Measurements from ENCODE around the gene TRRAP. TPM values are rescaled to one million over a fixed set of nuclear protein-coding genes. Genes with fewer than 3 reads are reported as not detected.

The TRRAP gene
- polyA plus RNA-seq, 2 of the 4 experiments (the other 2 are of a cell fraction) = 12.2 to 22.1 TPM

DNA sequence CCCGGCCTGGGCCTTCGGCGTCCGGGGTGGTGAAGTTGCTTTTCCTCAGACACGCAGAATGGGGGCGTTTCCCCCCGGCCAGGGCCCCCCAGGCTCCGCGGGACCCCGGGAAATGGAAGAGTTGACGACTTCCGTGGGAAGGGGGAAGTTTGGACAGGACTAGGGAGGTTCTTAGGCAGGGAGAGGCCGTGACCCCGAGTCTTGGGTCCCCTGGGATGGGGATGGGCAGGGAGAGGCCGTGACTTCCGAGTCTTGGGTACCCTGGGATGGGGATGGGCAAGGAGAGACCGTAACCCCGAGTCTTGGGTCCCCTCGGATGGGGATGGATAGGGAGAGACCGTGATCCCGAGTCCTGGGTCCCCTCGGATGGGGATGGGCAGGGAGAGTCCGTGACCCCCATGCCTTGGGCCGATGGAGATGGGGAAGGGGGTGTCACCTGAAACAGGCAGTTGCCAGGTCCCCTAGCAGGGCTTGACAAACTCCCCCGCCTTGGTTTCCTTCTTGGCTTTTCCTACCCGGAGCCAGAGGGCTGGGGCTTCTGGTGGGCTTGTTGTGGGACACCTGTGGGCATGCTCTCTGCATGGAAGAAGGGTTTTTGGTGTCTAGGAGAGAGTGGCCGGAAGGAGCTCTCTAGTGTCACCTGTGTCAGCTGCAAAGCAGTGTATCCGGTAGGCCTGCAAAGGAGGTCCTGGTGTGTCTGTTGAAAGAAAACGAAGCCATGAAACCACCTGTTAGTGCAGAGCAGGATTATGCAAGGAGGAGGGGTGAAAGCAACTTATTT, 1.1 kb downstream of the TRRAP start:
- Histone ChIP-seq H3K4me1 (peaks cover 9% of the 10 kb centered on the region; the same call in 2 of the 3 replicates), H3K9me3 (no peaks in the 10 kb centered on the region), H3K4me3 (peak overlapping the region; percentile 82), H3K4me2 (peak overlapping the region; percentile 95), H3K27ac (peak overlapping the region; percentile 91 to 100)
- DNase-seq (ENCODE audit: low read depth in 1 of 2, low spot score in 1 of 2) (peak; percentile 36 to 51), FAIRE-seq (no peak), ATAC-seq (peak; percentile 71)
- 2% methylated on average over 22 of the region's 29 CpGs for WGBS (ENCODE audit: missing lambda C conversion rate)
- POLR2A ChIA-PET = interaction anchor here (0.7 to 1.3 kb wide), 3 partner anchors 11 to 431 kb away, joined by 3 to 8 read pairs (median 6); no protein-coding TSS in a partner anchor
- TF ChIP-seq HOXB5 (CRISPR knock-in tag; IDR thresholded peaks at IDR 0.05) = no peak
- TF ChIP-seq, protein P1, sequence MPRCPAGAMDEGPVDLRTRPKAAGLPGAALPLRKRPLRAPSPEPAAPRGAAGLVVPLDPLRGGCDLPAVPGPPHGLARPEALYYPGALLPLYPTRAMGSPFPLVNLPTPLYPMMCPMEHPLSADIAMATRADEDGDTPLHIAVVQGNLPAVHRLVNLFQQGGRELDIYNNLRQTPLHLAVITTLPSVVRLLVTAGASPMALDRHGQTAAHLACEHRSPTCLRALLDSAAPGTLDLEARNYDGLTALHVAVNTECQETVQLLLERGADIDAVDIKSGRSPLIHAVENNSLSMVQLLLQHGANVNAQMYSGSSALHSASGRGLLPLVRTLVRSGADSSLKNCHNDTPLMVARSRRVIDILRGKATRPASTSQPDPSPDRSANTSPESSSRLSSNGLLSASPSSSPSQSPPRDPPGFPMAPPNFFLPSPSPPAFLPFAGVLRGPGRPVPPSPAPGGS (IDR thresholded peaks at IDR 0.05) = no peak
- no peak for TF ChIP-seq TFCP2L1 (CRISPR knock-in tag; IDR thresholded peaks at IDR 0.05)
- TF ChIP-seq, protein P2, sequence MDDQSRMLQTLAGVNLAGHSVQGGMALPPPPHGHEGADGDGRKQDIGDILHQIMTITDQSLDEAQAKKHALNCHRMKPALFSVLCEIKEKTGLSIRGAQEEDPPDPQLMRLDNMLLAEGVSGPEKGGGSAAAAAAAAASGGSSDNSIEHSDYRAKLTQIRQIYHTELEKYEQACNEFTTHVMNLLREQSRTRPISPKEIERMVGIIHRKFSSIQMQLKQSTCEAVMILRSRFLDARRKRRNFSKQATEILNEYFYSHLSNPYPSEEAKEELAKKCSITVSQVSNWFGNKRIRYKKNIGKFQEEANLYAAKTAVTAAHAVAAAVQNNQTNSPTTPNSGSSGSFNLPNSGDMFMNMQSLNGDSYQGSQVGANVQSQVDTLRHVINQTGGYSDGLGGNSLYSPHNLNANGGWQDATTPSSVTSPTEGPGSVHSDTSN (IDR thresholded peaks at IDR 0.05) = no peak
- TF ChIP-seq BHLHE40 (IDR thresholded peaks at IDR 0.05; ENCODE audit: low read depth, low read length) = no peak
- no peak for TF ChIP-seq MYC (IDR thresholded peaks at IDR 0.05; ENCODE audit: borderline replicate concordance, low read length)
- CTCF ChIA-PET = interaction anchor here (0.7 to 2.5 kb wide), 15 partner anchors 8 to 458 kb away, joined by 3 to 25 read pairs (median 4); partner anchors contain the start of gene TMEM130

DNA sequence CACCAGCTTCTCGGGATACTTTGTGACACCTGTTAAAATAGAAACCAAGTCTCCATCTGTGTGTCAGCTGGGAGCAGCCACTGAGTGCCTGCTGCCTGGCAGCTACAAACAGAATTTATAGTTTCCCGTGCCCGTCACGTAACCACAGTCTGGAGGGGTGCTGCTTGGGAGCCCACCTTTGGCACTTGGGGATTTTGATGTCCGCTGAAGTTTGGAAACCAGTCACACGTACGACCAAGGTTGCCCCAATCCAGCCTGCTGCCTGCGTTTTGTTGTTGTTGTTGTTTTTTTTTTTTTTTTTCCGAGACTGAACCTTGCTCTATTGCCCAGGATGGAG, 1.6 kb downstream of the TRRAP start:
- FAIRE-seq = no peak
- Histone ChIP-seq H3K4me1 (peaks cover 9% of the 10 kb centered on the region; the same call in 2 of the 3 replicates), H3K4me3 (peak overlapping the region; percentile 82), H3K27ac (peak overlapping the region in 1 of 2 experiments; percentile 100; a peak in 1 of 6 replicates), H3K4me2 (peak overlapping the region; percentile 95), H3K9me3 (no peaks in the 10 kb centered on the region)
- POLR2A ChIA-PET = interaction anchor here (0.7 kb wide), 1 partner anchor 11 kb away, joined by 8 read pairs; no protein-coding TSS in a partner anchor
- 75% methylated on average over 9 of the region's 9 CpGs for WGBS (ENCODE audit: missing lambda C conversion rate)
- ATAC-seq = no peak
- TF ChIP-seq RAD21 (conservative IDR thresholded peaks at IDR 0.05 in 1 of 2, IDR thresholded peaks at IDR 0.05 in 1 of 2) (no peak), MYC (IDR thresholded peaks at IDR 0.05; ENCODE audit: borderline replicate concordance, low read length) (no peak), RNF2 (IDR thresholded peaks at IDR 0.05; ENCODE audit: borderline replicate concordance, low read depth) (no peak)
- TF ChIP-seq, protein P3, sequence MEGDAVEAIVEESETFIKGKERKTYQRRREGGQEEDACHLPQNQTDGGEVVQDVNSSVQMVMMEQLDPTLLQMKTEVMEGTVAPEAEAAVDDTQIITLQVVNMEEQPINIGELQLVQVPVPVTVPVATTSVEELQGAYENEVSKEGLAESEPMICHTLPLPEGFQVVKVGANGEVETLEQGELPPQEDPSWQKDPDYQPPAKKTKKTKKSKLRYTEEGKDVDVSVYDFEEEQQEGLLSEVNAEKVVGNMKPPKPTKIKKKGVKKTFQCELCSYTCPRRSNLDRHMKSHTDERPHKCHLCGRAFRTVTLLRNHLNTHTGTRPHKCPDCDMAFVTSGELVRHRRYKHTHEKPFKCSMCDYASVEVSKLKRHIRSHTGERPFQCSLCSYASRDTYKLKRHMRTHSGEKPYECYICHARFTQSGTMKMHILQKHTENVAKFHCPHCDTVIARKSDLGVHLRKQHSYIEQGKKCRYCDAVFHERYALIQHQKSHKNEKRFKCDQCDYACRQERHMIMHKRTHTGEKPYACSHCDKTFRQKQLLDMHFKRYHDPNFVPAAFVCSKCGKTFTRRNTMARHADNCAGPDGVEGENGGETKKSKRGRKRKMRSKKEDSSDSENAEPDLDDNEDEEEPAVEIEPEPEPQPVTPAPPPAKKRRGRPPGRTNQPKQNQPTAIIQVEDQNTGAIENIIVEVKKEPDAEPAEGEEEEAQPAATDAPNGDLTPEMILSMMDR (IDR thresholded peaks at IDR 0.05) = no peak
- CTCF ChIA-PET = interaction anchor here (0.7 to 2.5 kb wide), 7 partner anchors 9 to 40 kb away, joined by 3 to 25 read pairs (median 4); partner anchors contain the start of gene TMEM130
- DNase-seq (ENCODE audit: low read depth in 1 of 2, low spot score in 1 of 2) = no peak

DNA sequence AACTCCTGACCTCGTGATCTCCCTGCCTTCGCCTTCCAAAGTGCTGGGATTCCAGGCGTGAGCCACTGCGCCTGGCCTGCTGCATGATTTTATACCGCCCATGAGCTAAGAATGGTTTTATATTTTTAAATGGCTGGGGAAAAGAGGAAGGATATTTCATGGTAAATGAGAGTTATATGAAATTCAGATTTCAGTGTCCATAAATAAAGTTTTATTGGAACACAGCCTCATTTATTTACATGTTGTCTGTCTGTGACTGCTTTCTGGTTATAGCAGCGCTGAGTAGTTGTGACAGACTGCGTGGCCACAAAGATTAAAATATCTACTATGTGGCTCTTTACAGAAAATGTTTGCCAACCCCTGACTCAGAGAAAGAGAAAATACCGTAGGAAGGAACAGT, 2.2 kb downstream of the TRRAP start:
- peaks cover 9% of the 10 kb centered on the region; the same call in 2 of the 3 replicates for H3K4me1 ChIP-seq
- H3K9me3 ChIP-seq = no peaks in the 10 kb centered on the region
- ChIA-PET POLR2A (no interaction called here), CTCF (interaction anchor here (2.3 kb wide), 1 partner anchor 11 kb away, joined by 25 read pairs; no protein-coding TSS in a partner anchor)
- H3K27ac ChIP-seq = no peak overlapping the region
- DNase-seq (ENCODE audit: low read depth in 1 of 2, low spot score in 1 of 2) (no peak), FAIRE-seq (no peak), ATAC-seq (no peak)
- WGBS (ENCODE audit: missing lambda C conversion rate) = 94% methylated on average over 8 of the region's 8 CpGs
- H3K4me2 ChIP-seq = peak overlapping the region; percentile 95; the same call in 1 of the 3 replicates
- TF ChIP-seq POLR2A (IDR thresholded peaks at IDR 0.05; ENCODE audit: low read length) (no peak), HEYL (CRISPR knock-in tag; IDR thresholded peaks at IDR 0.05) (no peak), HDAC2 (IDR thresholded peaks at IDR 0.05) (no peak), NPAS2 (CRISPR knock-in tag; IDR thresholded peaks at IDR 0.05; ENCODE audit: borderline replicate concordance) (no peak), CHD4 (IDR thresholded peaks at IDR 0.05; ENCODE audit: borderline replicate concordance) (no peak)
- H3K4me3 ChIP-seq = no peak overlapping the region
